ENCODE measurements around the gene ZNF836.
"Not testable (repeated sequence)": the region's sequence is repeated elsewhere in the genome, so short reads cannot be mapped to it uniquely, and the experiment has no call there.

ZNF836 gene

DNA sequence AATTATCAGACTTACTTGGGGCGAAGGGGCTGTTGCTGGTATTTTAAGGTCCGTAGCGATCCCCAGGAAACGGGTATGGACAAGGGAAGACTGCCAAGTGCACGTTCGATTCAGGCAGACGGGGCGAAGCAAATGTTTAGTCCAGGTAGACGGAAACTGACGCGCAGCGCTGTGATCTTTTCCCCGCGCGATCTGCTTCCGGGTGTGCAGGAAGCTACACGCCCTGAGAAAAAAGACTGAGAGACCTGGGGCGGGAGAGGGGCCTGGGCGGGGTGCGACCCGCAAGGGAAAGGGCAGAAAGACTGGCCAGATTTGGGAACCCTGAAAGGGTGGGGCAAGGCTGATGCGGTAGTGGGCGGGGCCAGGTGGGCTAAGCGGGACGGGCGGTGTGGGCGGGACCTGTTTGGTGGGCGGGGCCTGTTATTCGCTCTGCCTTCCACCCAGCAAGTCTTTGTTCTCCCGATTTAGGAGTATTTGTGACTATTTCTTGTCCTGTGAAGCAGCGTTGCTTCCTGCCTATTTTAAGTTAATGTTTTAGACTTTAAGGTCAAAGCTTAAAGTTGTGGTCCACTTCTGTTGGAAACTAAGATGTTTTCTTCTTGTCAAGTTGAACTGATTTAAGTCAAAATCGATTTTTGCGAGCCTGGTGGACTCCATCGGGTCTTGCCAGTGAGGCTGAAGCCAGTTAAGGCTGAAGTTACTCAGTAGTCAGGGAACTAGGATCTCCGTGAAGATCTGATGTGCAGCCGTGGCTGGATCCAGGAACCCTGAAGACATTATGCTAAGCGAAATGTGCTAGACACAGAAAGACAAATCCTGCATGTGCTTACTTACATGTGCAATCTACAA, at the start of gene ZNF836:
Gene ZNF836 (minus strand): TSS at position 301 of the 849 bp plus-strand sequence. CDS start 3,549 bp downstream, outside the sequence.
- peak; percentile 35 for DNase-seq

DNA sequence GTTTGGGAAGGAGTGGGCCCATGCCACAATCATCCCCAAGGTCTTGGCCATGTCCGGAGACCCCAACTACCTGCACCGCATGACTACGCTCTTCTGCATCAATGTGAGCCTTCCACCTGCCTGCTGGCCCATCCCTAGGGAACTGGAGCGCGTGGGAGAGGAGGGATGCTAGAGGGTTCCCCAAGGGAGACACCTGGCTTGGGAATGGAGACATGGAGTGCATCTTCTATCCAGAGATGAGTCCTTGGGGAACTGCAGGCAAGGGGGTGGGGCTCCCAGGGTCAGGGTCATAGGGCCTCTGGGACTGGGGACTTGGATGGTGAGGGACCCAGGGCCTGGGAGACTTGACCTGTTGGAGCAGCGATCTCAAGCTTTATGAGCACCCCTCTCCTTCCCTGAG, 49.6 kb upstream of the ZNF836 start:
- no peak for DNase-seq

DNA sequence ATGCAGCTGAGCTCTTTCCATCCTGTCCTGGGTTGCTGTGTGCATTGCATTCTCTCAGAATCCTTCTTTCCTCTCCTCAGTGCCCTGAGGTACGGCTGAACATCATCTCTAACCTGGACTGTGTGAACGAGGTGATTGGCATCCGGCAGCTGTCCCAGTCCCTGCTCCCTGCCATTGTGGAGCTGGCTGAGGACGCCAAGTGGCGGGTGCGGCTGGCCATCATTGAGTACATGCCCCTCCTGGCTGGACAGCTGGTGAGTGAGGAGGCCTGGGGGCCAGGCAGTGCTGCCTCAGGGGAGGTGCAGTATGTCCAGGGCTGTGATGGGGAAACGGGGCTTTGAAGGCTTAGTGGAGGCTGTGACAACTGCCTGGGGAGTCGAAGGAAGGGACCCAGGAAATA, 48.2 kb upstream of the ZNF836 start:
- DNase-seq, result no peak

DNA sequence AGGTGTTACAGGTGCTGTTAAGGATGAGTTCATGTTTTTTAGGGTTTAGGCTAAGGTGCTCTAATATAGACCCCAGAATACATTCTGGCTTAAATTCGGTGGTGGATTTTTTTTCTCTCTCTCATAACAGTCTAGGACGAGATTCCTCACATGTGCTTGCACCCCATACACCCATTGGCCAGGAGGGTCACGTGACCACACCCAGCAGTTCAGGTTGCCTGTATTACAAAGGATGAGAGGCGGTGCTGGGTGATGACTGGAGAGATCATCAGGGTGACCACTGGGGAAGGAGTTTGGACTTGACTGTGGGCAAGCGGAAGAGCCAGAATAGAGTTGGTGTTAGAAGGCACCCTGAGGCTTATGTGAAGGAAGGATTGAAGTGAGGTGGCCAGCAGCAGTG, 46.2 kb upstream of the ZNF836 start:
- DNase-seq, result no peak

DNA sequence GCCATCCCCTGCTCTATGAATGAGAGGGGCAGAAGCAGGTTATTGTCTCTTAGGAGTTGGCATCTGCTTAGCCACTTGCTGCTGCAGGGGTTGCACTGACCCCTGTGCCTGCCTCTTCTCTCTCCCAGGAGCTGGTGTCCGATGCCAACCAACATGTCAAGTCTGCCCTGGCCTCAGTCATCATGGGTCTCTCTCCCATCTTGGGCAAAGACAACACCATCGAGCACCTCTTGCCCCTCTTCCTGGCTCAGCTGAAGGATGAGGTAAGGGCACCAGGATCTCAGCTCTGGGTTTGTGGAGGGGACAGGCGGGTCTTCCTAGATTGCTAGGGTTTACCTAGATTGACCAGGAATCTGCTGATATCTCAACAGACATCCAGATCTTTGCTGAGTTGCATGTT, 45.0 kb upstream of the ZNF836 start:
- no peak for DNase-seq

DNA sequence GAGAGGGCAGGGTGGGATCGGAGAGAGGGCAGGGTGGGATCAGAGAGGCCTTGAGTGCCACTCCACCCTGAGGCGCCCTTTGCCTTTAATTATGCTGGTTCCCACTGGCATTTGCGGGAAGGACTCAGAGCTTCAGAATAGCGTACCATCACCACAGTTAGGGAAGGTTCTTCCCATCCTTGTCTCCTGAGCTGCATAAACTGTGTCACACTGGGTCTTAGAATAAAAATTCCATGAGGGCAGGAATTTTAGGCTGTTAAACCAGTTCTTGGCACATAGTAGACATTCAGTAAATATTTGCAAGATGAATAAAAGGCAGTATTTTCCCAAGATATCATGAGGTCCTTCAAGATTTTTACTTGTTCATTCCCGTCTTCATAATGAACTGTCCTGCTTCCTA, 42.8 kb upstream of the ZNF836 start:
- DNase-seq, result no peak

DNA sequence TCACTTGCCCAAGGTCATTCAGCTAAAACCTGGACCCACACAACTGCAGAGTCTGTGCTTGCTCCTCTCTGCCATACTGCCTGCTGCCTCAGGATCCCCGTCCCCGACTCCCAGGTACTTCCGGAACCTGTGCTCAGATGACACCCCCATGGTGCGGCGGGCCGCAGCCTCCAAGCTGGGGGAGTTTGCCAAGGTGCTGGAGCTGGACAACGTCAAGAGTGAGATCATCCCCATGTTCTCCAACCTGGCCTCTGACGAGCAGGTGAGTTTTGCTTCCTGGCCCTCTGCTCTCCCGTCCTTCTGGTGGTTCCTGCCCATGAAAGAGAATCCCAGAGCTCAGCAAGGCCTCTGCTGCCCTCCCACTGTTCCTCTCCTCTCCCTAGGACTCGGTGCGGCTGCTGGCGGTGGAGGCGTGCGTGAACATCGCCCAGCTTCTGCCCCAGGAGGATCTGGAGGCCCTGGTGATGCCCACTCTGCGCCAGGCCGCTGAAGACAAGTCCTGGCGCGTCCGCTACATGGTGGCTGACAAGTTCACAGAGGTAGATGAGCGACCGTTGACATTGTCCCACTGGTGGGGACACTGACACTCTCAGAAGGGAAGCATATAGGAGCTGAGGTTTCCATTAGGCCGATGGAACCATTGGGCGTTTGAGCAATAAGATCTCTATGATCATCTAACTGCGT, 41.3 kb upstream of the ZNF836 start:
- no peak for DNase-seq

DNA sequence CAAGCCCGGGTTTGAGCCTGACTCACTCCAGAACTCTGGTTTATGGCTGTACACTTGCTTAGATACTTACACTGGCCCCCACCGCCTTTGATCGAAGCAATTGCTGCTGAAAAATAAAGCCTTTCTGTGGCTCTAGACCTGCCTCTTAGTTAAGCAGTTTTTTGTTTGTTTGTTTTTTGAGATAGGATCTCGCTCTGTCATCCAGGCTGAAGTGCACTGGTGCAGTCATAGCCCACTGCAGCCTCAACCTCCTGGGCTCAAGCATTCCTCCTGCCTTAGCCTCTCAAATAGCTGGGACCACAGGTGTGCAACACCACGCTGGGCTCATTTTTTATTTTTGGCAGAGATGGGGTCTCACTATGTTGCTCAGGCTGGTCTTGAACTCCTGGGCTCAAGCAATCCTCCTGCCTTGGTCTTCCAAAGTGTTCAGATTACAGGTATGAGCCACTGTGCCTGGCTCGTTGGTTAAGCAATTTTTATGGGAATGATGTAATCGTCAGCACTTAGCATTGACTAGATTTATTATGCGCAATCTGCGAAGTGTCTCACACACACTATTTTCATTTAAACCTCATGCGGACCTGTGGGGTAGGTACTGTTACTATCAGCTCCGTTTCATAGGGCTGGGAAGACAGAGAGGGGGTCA, 40.6 kb upstream of the ZNF836 start:
- no peak for DNase-seq

DNA sequence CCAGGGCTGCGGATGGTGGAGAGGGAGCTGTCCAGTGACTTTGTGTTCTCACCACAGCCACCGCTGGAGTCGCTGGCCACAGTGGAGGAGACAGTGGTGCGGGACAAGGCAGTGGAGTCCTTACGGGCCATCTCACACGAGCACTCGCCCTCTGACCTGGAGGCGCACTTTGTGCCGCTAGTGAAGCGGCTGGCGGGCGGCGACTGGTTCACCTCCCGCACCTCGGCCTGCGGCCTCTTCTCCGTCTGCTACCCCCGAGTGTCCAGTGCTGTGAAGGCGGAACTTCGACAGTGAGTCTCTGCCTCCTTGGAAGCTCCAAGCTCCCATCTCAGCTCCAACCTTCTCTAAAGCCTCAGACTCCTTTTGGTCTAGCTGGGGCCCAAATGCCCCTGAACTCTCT, 39.8 kb upstream of the ZNF836 start:
- no peak for DNase-seq

DNA sequence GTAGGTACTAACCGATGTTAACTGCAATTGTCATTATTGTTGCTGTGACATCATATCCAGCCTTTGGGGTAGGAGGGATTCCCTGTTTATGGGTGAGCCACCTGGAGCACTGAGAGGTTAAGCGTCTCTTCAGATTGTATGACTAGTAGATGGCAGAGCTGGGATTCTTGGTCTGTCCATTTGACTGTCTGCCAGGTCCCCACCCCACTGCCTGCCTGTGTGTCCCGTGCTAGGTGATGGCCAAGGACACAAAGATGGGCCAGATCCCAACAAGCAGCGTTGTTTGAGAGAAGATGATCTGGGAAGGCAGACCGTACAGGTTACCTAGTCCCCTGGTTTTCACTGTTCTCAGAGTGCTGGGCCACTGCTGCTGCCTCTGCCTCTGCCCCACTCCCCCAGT, 35.1 kb upstream of the ZNF836 start:
- no peak for DNase-seq

DNA sequence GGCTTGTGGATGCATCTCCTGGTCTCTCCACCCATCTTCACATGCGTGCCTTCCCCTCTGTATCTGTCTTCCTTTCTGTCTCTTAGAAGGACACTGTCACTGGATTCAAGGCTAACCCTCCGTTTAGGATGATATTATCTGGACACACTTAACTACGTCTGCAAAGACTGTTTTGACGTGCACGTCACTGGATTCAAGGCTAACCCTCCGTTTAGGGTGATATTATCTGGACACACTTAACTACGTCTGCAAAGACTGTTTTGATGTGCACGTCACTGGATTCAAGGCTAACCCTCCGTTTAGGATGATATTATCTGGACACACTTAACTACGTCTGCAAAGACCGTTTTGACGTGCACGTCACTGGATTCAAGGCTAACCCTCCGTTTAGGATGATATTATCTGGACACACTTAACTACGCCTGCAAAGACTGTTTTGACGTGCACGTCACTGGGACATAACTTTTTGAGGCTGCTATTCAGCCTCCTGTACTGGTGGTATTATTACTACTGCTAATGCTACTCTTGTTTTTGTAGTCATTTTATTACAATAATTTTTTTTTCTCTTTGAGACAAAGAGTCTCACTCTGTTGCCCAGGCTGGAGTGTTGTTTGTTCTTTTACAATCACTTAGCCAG, 29.5 kb upstream of the ZNF836 start:
- not testable (repeated sequence) for DNase-seq

DNA sequence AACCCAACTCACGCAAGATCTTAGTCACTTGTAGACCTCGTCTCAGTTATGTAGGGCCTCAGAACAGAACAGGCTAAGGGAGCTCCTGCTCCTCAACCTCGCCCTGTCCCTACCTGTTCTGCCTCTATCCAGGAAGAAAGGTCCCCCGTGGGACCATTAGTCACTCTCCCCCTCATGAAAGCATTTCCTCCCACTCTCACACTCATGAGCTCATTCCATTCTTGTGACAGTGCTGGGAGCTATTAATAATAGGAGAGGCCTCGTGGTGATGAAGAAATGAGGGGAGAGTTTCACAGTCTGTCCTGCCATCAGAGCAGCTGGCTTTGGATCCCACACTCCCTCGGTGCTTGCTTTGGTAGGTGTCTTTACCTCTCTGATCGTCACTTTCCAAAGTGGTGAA, 28.6 kb upstream of the ZNF836 start:
- no peak for DNase-seq

DNA sequence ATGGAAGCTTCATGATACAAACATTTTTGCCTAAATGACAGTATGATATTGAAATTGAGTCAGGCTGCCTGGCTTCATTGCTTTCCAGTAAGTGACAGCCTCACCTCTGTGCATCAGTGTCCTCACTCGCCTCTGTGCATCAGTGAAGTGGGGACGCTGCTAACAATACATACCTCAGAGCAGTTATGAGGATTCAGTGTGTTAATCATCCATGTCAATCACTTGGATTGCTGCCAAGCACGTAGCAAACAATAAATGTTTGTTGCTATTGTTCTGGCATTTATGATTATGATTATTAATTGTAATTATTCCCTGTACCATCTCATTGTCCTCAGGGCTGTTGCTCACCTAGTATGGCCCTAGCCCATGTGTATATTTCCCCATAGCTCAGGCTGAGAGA, 27.3 kb upstream of the ZNF836 start:
- DNase-seq, result no peak

DNA sequence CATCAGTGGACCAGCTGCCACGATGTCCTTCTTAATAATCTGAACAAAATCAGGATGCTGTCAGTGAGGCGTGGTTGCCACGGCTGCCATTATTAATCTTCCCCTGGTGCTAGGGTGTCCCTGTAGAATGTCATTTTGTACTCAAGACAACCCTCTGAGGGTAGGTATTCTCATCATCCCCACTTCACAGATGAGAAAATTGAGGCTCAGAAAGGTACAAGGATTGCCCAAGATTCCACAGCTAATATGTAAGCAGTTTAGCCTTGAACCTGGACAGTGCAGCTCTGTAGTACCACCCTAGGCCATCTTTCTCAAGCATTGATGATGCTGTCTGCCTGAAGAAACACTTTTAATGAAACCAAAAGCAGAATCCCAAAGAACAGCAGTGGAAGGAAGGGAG, 26.5 kb upstream of the ZNF836 start:
- DNase-seq, result no peak

DNA sequence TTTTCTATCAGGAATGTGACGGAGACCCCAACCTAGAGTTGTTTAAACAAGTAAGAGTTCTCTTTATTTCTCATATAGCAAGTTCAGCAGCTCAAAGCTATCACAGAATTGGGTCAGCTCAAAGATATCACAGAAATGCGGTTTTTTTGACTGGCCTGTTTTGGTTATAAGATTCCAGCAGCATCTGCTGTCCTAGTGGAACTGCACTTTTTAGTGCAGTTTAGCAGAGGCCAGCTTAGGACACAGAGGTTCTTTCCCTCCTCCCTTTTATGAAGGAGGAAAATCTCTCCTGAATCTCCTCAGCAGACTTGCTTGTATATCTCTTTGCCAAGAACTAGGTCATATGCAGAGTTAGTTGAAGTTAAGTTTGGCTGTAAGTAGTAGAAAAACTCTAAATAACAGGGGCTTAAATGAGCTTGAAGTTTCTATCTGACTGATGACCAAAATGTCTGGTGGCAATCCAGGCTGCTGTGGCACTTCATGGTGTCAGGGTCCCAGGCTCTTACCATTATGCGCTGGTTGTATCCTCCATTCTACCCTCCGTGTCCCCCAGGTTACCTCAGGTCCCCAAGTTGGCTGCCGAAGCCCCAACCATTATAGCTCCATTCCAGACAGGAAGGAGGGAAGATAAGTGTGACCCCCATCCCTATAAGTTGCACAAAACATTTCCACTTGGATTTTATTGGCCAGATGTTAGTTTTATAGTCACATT, 25.0 kb upstream of the ZNF836 start:
- no peak for DNase-seq

DNA sequence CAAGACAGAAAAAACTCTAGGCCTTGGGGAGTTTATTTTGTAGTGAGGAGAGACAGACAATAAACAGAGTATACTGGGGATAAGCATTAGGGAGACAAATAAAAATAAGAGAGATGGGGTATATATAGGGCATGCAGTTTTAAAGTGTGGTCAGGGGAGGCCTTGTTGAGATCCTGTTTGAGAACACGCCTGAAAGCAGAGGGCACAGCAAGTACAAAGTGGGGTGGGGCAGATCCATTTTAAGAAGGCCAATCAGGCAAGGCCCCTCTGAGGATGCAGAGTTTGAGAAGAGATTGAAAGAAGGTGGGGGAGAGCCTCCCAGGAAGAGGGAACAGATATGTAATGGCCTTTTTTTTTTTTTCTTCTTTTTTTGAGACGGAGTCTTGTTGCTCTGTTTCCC, 20.5 kb upstream of the ZNF836 start:
- no peak for DNase-seq

DNA sequence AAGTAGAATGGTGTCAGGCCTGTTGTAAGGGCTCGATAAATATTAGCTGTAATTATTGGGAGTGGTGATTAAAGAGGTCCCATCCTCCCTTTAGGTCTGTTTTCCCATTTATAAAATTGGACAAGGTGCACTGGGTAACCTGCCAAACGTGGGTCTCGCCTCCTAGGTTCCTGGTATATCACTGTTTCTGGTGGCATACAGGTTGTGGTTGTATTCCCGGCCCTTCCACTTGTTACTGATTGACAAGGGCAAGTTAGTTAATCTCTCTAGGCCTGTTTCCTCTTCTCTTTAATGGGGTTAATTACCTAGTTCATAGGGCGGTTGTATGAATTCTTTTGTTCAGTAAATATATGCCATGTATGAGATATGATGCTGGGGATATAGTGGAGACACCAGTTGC, 20.0 kb upstream of the ZNF836 start:
- no peak for DNase-seq

DNA sequence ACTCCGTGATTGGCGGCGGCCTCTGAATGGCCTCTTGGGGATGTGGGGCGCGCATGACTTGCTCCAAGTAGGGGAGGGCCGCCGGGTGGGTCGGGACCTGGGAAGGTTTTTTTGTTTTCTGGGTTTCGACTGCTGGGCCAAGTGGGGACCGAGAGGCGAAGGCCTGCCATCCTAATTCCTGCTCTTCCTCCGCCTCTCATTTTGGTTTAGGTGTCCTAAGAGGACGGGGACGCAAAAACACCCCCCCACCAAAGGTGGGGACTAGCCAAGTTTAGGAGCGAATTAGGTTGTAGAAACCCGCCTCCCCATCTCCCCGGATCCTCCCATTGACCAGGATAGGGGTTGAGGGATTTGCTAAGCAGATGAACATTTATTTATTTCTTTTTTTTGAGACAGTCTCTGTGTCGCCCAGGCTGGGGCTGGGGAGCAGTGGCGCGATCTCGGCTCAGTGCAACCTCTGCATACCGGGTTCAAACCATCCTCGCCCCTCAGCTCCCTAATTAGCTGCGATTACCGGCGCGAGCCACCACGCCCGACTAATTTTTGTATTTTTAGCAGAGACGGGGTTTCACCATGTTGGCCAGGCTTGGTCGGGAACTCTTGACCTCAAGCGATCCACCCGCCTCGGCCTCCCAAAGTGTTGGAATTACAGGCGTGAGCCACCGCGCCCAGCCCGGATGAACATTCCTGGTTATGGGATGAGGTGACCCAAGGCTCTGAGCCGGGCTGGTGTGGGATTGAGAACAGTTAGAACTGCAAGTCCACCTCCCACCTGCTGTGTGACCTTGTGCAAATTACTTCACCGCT, 19.3 kb upstream of the ZNF836 start:
- DNase-seq, result no peak

DNA sequence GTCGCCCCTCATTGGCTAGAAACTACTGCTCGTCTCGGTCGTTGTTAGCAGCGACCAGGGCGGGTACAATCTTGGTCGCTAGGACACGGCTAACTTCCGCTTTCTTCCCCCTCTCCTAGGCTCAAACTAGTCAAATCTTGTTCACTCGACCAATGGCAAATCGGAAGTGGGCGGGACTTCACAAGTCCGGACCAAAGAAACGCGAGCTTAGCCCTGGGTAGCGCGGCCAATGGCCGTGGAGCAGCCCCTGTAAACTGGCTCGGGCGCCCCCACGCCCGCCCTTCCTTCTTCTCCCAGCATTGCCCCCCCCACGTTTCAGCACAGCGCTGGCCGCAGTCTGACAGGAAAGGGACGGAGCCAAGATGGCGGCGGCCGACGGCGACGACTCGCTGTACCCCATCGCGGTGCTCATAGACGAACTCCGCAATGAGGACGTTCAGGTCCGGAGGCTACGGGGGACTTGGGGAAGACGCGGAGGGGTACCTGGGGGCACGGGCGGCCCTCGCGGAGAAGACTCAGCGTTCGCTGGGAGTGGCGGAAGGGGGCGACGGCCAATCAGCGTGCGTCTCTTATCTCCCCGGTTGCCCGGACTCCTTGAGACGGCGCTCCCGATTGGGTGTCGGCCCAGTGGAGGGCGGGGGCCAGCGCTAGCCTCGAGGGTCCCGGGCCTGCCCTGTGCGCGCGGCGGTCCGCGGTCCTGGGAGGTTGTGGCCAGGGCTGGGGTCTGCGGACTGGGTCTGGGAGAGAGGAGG, 18.5 kb upstream of the ZNF836 start, which contains the start of gene PPP2R1A:
Gene PPP2R1A (plus strand): TSS at position 318 of the 752 bp plus-strand sequence. CDS start 45 bp downstream, at position 363.
- DNase-seq, result peak; percentile 98

DNA sequence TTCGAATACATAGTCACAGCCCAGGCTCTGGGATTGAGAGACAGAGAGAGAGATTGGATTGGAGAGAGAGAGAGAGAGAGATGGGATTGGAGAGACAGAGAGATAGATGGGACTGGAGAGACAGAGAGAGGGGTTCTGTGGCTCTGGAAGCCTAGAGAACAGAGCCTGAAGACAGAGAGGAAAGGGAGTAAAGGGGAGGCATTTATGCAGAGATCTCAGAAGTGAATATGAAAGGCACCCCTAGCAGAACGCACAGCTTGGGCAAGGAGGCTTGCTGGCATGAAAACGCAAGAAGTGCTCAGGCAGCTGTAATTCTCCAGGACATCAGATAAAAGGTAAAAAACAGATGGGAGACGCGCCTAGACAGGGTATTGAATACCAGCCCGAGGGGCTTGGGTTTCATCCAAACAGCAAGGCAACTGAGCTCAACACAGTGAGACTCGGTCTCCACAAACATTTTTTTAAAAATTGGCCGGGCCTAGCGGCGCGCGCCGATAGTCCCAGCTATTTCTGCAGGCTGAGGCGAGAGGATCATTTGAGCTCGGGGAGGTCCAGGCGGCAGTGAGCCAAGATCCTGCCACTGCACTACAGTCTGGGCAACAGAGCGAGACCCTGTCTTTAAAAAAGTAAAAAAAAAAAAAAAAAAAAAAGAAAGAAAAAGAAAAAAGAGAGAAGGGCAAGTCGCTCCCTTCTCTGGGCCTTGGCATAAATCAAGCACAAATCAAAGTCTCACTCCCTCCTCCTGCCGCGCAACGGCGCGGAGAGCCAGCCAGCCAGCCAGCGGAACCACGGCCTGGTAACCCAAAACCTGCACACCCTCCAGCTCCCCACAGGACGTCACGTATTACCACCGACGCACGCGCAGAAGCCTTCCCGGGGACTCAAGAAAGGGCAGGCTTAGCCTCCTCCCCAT, 17.7 kb upstream of the ZNF836 start:
- DNase-seq, result no peak
